ENCODE results near the gene PXDC1.
A peak's percentile ranks its signal among the peaks of the same experiment; 100 is the strongest.
"Not testable (repeated sequence)": the region's sequence is repeated elsewhere in the genome, so short reads cannot be mapped to it uniquely, and the experiment has no call there.

- TF ChIP-seq ATF3 (IDR thresholded peaks at IDR 0.05) (peak; percentile 16), SP1 (IDR thresholded peaks at IDR 0.05) (peak; percentile 62), RAD21 (IDR thresholded peaks at IDR 0.05) (peak in 1 of 2 donors; percentile 38), HNF4G (IDR thresholded peaks at IDR 0.05) (peak; percentile 31), HNF4A (conservative IDR thresholded peaks at IDR 0.05) (peak in 1 of 2 donors; percentile 54)
- TF ChIP-seq, protein P1, sequence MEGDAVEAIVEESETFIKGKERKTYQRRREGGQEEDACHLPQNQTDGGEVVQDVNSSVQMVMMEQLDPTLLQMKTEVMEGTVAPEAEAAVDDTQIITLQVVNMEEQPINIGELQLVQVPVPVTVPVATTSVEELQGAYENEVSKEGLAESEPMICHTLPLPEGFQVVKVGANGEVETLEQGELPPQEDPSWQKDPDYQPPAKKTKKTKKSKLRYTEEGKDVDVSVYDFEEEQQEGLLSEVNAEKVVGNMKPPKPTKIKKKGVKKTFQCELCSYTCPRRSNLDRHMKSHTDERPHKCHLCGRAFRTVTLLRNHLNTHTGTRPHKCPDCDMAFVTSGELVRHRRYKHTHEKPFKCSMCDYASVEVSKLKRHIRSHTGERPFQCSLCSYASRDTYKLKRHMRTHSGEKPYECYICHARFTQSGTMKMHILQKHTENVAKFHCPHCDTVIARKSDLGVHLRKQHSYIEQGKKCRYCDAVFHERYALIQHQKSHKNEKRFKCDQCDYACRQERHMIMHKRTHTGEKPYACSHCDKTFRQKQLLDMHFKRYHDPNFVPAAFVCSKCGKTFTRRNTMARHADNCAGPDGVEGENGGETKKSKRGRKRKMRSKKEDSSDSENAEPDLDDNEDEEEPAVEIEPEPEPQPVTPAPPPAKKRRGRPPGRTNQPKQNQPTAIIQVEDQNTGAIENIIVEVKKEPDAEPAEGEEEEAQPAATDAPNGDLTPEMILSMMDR (IDR thresholded peaks at IDR 0.05; ENCODE audit: low read depth, low read length, missing input control) = not testable (repeated sequence)
- TF ChIP-seq EGR1 (IDR thresholded peaks at IDR 0.05; ENCODE audit: low read depth in 2 of 2); TAF1 (conservative IDR thresholded peaks at IDR 0.05); FOXA2 (IDR thresholded peaks at IDR 0.05); JUND (IDR thresholded peaks at IDR 0.05); REST (IDR thresholded peaks at IDR 0.05): not testable (repeated sequence)
- TF ChIP-seq, protein P2, sequence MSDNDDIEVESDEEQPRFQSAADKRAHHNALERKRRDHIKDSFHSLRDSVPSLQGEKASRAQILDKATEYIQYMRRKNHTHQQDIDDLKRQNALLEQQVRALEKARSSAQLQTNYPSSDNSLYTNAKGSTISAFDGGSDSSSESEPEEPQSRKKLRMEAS (IDR thresholded peaks at IDR 0.05) = not testable (repeated sequence)
- TF ChIP-seq, protein P3, sequence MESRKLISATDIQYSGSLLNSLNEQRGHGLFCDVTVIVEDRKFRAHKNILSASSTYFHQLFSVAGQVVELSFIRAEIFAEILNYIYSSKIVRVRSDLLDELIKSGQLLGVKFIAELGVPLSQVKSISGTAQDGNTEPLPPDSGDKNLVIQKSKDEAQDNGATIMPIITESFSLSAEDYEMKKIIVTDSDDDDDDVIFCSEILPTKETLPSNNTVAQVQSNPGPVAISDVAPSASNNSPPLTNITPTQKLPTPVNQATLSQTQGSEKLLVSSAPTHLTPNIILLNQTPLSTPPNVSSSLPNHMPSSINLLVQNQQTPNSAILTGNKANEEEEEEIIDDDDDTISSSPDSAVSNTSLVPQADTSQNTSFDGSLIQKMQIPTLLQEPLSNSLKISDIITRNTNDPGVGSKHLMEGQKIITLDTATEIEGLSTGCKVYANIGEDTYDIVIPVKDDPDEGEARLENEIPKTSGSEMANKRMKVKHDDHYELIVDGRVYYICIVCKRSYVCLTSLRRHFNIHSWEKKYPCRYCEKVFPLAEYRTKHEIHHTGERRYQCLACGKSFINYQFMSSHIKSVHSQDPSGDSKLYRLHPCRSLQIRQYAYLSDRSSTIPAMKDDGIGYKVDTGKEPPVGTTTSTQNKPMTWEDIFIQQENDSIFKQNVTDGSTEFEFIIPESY (IDR thresholded peaks at IDR 0.05) = not testable (repeated sequence)
These were observed 74.2 kb downstream of the PXDC1 start for GRCh38 chr6:3677351-3677750.

All from liver (tissue), 3 donors.